ENCODE results near the gene LONP2. TPM values are rescaled to one million over a fixed set of nuclear protein-coding genes. Genes with fewer than 3 reads are reported as not detected.

The LONP2 gene
- total RNA-seq, 1 experiment from 2014 or later = 46.8 TPM

DNA sequence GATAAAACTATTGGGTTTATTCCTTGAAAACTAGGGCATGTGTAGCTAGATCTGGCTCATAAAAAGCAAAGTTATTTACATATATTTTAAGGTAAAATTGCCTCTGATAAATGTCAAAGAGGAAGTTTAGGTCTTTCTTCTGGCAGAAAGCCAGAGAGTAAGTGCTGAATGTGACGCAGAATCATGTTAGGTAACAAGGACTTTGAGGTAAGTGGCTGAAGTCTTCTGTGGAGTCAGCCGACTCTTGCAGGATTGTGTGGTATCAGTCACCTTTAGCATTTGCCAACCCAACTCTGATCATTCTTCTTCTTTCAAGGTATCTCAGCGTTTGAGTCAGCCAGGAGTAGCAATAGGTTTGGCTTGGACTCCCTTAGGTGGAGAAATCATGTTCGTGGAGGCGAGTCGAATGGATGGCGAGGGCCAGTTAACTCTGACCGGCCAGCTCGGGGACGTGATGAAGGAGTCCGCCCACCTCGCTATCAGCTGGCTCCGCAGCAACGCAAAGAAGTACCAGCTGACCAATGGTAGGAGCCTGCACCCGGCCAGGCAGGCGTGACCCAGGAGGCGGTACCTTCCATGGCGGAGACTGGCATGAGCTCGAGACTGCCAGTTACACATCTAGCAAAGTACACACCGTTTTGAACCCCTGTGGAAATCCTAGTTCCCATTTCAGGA is 103.2 kb downstream of the LONP2 start:
- H3K36me3 ChIP-seq (ENCODE audit: control insufficient read depth in 1 of 2, insufficient read depth in 2 of 2, low read length in 2 of 2) = peaks cover 11 to 13% of the 10 kb centered on the region in 2 experiments; a peak in 2 of 4 replicates

More for the DNA sequence above, 103.2 kb downstream of the LONP2 start:
- no peak overlapping the region for H2AFZ ChIP-seq (ENCODE audit: low read depth, low read length, poor library complexity, severe bottlenecking)
- no peaks in the 10 kb centered on the region for H3K27me3 ChIP-seq (ENCODE audit: insufficient read depth, low read length)
- no peaks in the 10 kb centered on the region for H3K9me2 ChIP-seq (ENCODE audit: insufficient read depth)
- H3K4me3 ChIP-seq (replicated peaks in 1 of 2; ENCODE audit: low read depth in 1 of 2, low read length in 2 of 2) = no peak overlapping the region
- ChIA-PET RAD21 (ENCODE audit: low non-redundant PET in 1 of 2, low total read pairs in 2 of 2, uncharacterized antibody in 2 of 2, unreplicated experiment in 2 of 2) (no interaction called here), CTCF (interaction anchor here (1.5 kb wide), 1 partner anchor 276 kb away, joined by 5 read pairs; no protein-coding TSS in a partner anchor), POLR2A (no interaction called here)
- H3K27ac ChIP-seq (ENCODE audit: low read depth, low read length) = no peak overlapping the region
- no peak overlapping the region for H3K4me2 ChIP-seq (ENCODE audit: low read length)
- H3K4me1 ChIP-seq (ENCODE audit: control insufficient read depth in 1 of 2, insufficient read depth in 2 of 2, low read length in 2 of 2) = no peaks in the 10 kb centered on the region; a peak in 1 of 4 replicates
- ATAC-seq (no peak), DNase-seq (ENCODE audit: low read depth, low spot score) (no peak)
- no peak overlapping the region for H3K9ac ChIP-seq (ENCODE audit: low read length)
- no peak for TF ChIP-seq POLR2A (IDR thresholded peaks at IDR 0.05; ENCODE audit: borderline replicate concordance, extremely low read depth, insufficient read depth, insufficient read length)
- no peak for TF ChIP-seq RAD21 (IDR thresholded peaks at IDR 0.05; ENCODE audit: low read depth)
- no peak for TF ChIP-seq SRF (IDR thresholded peaks at IDR 0.05; ENCODE audit: low read depth)
- TF ChIP-seq ZNF274 (IDR thresholded peaks at IDR 0.05; ENCODE audit: low read depth, low read length) = no peak
- no peak for TF ChIP-seq POLR2AphosphoS5 (IDR thresholded peaks at IDR 0.05; ENCODE audit: low read depth, low read length)
- no peak for TF ChIP-seq FOSL1 (IDR thresholded peaks at IDR 0.05; ENCODE audit: low read depth)
- TF ChIP-seq CEBPB (IDR thresholded peaks at IDR 0.05; ENCODE audit: low read depth) = no peak
- TF ChIP-seq SIN3A (IDR thresholded peaks at IDR 0.05; ENCODE audit: low read depth) = no peak
- TF ChIP-seq, protein P1, sequence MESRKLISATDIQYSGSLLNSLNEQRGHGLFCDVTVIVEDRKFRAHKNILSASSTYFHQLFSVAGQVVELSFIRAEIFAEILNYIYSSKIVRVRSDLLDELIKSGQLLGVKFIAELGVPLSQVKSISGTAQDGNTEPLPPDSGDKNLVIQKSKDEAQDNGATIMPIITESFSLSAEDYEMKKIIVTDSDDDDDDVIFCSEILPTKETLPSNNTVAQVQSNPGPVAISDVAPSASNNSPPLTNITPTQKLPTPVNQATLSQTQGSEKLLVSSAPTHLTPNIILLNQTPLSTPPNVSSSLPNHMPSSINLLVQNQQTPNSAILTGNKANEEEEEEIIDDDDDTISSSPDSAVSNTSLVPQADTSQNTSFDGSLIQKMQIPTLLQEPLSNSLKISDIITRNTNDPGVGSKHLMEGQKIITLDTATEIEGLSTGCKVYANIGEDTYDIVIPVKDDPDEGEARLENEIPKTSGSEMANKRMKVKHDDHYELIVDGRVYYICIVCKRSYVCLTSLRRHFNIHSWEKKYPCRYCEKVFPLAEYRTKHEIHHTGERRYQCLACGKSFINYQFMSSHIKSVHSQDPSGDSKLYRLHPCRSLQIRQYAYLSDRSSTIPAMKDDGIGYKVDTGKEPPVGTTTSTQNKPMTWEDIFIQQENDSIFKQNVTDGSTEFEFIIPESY (IDR thresholded peaks at IDR 0.05; ENCODE audit: extremely low read depth, insufficient replicate concordance, low read length) = no peak
- no peak for TF ChIP-seq EZH2phosphoT487 (IDR thresholded peaks at IDR 0.05; ENCODE audit: borderline replicate concordance)
- TF ChIP-seq, protein P2, sequence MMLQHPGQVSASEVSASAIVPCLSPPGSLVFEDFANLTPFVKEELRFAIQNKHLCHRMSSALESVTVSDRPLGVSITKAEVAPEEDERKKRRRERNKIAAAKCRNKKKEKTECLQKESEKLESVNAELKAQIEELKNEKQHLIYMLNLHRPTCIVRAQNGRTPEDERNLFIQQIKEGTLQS (IDR thresholded peaks at IDR 0.05) = no peak
- TF ChIP-seq JUND (IDR thresholded peaks at IDR 0.05) = no peak
- no peak for TF ChIP-seq YY1 (IDR thresholded peaks at IDR 0.05; ENCODE audit: extremely low read depth, insufficient replicate concordance, low read depth, low read length)
- TF ChIP-seq CBX3 (IDR thresholded peaks at IDR 0.05; ENCODE audit: low read depth) = no peak
- TF ChIP-seq, protein P3, sequence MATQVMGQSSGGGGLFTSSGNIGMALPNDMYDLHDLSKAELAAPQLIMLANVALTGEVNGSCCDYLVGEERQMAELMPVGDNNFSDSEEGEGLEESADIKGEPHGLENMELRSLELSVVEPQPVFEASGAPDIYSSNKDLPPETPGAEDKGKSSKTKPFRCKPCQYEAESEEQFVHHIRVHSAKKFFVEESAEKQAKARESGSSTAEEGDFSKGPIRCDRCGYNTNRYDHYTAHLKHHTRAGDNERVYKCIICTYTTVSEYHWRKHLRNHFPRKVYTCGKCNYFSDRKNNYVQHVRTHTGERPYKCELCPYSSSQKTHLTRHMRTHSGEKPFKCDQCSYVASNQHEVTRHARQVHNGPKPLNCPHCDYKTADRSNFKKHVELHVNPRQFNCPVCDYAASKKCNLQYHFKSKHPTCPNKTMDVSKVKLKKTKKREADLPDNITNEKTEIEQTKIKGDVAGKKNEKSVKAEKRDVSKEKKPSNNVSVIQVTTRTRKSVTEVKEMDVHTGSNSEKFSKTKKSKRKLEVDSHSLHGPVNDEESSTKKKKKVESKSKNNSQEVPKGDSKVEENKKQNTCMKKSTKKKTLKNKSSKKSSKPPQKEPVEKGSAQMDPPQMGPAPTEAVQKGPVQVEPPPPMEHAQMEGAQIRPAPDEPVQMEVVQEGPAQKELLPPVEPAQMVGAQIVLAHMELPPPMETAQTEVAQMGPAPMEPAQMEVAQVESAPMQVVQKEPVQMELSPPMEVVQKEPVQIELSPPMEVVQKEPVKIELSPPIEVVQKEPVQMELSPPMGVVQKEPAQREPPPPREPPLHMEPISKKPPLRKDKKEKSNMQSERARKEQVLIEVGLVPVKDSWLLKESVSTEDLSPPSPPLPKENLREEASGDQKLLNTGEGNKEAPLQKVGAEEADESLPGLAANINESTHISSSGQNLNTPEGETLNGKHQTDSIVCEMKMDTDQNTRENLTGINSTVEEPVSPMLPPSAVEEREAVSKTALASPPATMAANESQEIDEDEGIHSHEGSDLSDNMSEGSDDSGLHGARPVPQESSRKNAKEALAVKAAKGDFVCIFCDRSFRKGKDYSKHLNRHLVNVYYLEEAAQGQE (IDR thresholded peaks at IDR 0.05; ENCODE audit: low read depth) = no peak
- H3K9me3 ChIP-seq (ENCODE audit: control insufficient read depth in 1 of 2, insufficient read depth in 1 of 2, low read depth in 1 of 2, low read length in 2 of 2) = no peaks in the 10 kb centered on the region
- 0 out of 2 replicates have a peak, but pooled peaks cover 7% of the 10 kb centered on the region for H3K79me2 ChIP-seq (ENCODE audit: insufficient read depth, low read length)
- intact Hi-C loops (cut with micrococcal nuclease) = no loop called here
- H4K20me1 ChIP-seq (ENCODE audit: insufficient read depth) = no peaks in the 10 kb centered on the region; the same call in 1 of the 2 replicates
- no TSS peak for BruUV-seq (replicated peaks)

Data from HCT116 (cell line).